HepG2 (cell line): ENCODE data around the gene RRAD. TPM values are rescaled to one million over a fixed set of nuclear protein-coding genes. Genes with fewer than 3 reads are reported as not detected.

Experiments used
- ARID2 ChIP-seq: sonication (generic); formaldehyde crosslinking; IDR thresholded peaks from 2 replicates; pipeline ENCODE4 v1.8.1; 2022; ENCODE audit warnings: mild to moderate bottlenecking, missing genetic modification reagents, borderline replicate concordance
- ATF6 ChIP-seq: sonication (generic); formaldehyde crosslinking; conservative IDR thresholded peaks from 2 replicates; pipeline ENCODE4 v1.4.0; 2020; ENCODE audit warnings: missing genetic modification reagents
- GRHL1 ChIP-seq: sonication (generic); formaldehyde crosslinking; conservative IDR thresholded peaks from 2 replicates; pipeline ENCODE4 v1.8.0; 2022; ENCODE audit warnings: missing genetic modification reagents
- HNRNPH1 ChIP-seq: fragments of 200-400 bp; formaldehyde crosslinking; optimal IDR thresholded peaks from 2 replicates; pipeline ENCODE3; 2017; ENCODE audit warnings: mild to moderate bottlenecking, low read depth, low read length
- KLF9 ChIP-seq: IDR thresholded peaks from 2 replicates; pipeline ENCODE4 v1.6.1; 2016; ENCODE audit warnings: low read depth
- KMT2B ChIP-seq: IDR thresholded peaks from 2 replicates; pipeline ENCODE4 v1.6.1; 2016; ENCODE audit warnings: missing genetic modification reagents, missing compliant biosample characterization
- MED1 ChIP-seq: sonication (generic); formaldehyde crosslinking; IDR thresholded peaks from 2 replicates; pipeline ENCODE4 v1.4.0; 2020; ENCODE audit warnings: missing genetic modification reagents
- MTERF4 ChIP-seq: sonication (generic); formaldehyde crosslinking; IDR thresholded peaks from 2 replicates; pipeline ENCODE4 v1.8.0; 2023; ENCODE audit warnings: mild to moderate bottlenecking, missing genetic modification reagents
- SP5 ChIP-seq: IDR thresholded peaks from 2 replicates; pipeline ENCODE4 v1.6.1; 2016; ENCODE audit warnings: low read depth, borderline replicate concordance
- SRSF1 ChIP-seq: fragments of 200-400 bp; formaldehyde crosslinking; optimal IDR thresholded peaks from 2 replicates; pipeline ENCODE3; 2017; ENCODE audit warnings: mild to moderate bottlenecking, low read depth, low read length, moderate library complexity
- TAF15 ChIP-seq: fragments of 200-400 bp; formaldehyde crosslinking; IDR thresholded peaks from one replicate; pipeline ENCODE4 v1.6.1; 2018; ENCODE audit warnings: mild to moderate bottlenecking, low read depth, low read length; ENCODE audit not compliant: poor library complexity, severe bottlenecking
- ZNF737 ChIP-seq: sonication (generic); formaldehyde crosslinking; IDR thresholded peaks from 2 replicates; pipeline ENCODE4 v1.5.0; 2020; ENCODE audit warnings: missing genetic modification reagents, mild to moderate bottlenecking, borderline replicate concordance
- ZNF75D ChIP-seq: sonication (generic); formaldehyde crosslinking; IDR thresholded peaks from 2 replicates; pipeline ENCODE4 v1.8.1; 2023; ENCODE audit warnings: missing genetic modification reagents, mild to moderate bottlenecking, borderline replicate concordance
- ZNF788 ChIP-seq: sonication (generic); formaldehyde crosslinking; IDR thresholded peaks from 2 replicates; pipeline ENCODE4 v1.5.0; 2020; ENCODE audit warnings: mild to moderate bottlenecking, missing genetic modification reagents, borderline replicate concordance
- ZNF816 ChIP-seq: sonication (generic); formaldehyde crosslinking; IDR thresholded peaks from 2 replicates; pipeline ENCODE4 v1.8.0; 2022; ENCODE audit warnings: missing genetic modification reagents, mild to moderate bottlenecking, borderline replicate concordance
- polyA plus RNA-seq, 8 experiments: library from polyadenylated mRNA; depleted of rRNA in 3 of 8; stranded (reverse) in 7 of 8; unstranded in 1 of 8; fragments of >200 nt; fragmentation: Illumina TruSeq in 4 of 8; extraction: Trizol in 4 of 8; gene quantifications; 2 replicates each; pipeline versions ENCODE4 v1.2.1 to v1.2.3, GENCODE V29; 2011 to 2016; ENCODE audit warnings: low read depth in 4 of 8, missing spikeins in 1 of 8, mixed read lengths in 1 of 8; ENCODE audit not compliant: insufficient read depth in 1 of 8
- total RNA-seq, 5 experiments: library from RNA; depleted of rRNA; stranded (reverse); fragments of >200 nt; fragmentation: Illumina TruSeq; extraction: Trizol; gene quantifications; 2 replicates each; pipeline ENCODE4 v1.2.3, GENCODE V29; 2016; ENCODE audit warnings: low read depth in 1 of 5
- TF ChIP-seq, protein P1 (sequence below): sonication (generic); formaldehyde crosslinking; IDR thresholded peaks from 2 replicates; pipeline ENCODE4 v1.9.0; 2021; ENCODE audit warnings: missing genetic modification reagents, borderline replicate concordance
- TF ChIP-seq, protein P2 (sequence below): sonication (generic); formaldehyde crosslinking; IDR thresholded peaks from 2 replicates; pipeline ENCODE4 v1.5.1; 2020; ENCODE audit warnings: mild to moderate bottlenecking, moderate library complexity, missing genetic modification reagents

The RRAD gene
- total and polyA plus RNA-seq, 2 of the 13 experiments (the other 11 are each of a cell fraction or from before 2014, with no cell fraction given), result 0.80 to 1.1 TPM

GRCh38 chr16:66905633-66906539, 19.4 kb downstream of the RRAD start (continued):
- TF ChIP-seq TAF15, result no peak
- TF ChIP-seq, protein P1, sequence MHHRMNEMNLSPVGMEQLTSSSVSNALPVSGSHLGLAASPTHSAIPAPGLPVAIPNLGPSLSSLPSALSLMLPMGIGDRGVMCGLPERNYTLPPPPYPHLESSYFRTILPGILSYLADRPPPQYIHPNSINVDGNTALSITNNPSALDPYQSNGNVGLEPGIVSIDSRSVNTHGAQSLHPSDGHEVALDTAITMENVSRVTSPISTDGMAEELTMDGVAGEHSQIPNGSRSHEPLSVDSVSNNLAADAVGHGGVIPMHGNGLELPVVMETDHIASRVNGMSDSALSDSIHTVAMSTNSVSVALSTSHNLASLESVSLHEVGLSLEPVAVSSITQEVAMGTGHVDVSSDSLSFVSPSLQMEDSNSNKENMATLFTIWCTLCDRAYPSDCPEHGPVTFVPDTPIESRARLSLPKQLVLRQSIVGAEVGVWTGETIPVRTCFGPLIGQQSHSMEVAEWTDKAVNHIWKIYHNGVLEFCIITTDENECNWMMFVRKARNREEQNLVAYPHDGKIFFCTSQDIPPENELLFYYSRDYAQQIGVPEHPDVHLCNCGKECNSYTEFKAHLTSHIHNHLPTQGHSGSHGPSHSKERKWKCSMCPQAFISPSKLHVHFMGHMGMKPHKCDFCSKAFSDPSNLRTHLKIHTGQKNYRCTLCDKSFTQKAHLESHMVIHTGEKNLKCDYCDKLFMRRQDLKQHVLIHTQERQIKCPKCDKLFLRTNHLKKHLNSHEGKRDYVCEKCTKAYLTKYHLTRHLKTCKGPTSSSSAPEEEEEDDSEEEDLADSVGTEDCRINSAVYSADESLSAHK, result no peak
- no peak for TF ChIP-seq MTERF4
- 0 out of 2 replicates have a peak, but pooled peaks have one; percentile 19 for TF ChIP-seq ARID2 (CRISPR knock-in tag)
- no peak for TF ChIP-seq ZNF75D (CRISPR knock-in tag)
- TF ChIP-seq ZNF788 (CRISPR knock-in tag), result peak; percentile 74; the same call in 1 of the 2 replicates
- TF ChIP-seq HNRNPH1, result no peak
- no peak for TF ChIP-seq ZNF816 (CRISPR knock-in tag)
- TF ChIP-seq MED1 (CRISPR knock-in tag), result peak; percentile 86
- no peak for TF ChIP-seq ZNF737 (CRISPR knock-in tag)
- TF ChIP-seq, protein P2, sequence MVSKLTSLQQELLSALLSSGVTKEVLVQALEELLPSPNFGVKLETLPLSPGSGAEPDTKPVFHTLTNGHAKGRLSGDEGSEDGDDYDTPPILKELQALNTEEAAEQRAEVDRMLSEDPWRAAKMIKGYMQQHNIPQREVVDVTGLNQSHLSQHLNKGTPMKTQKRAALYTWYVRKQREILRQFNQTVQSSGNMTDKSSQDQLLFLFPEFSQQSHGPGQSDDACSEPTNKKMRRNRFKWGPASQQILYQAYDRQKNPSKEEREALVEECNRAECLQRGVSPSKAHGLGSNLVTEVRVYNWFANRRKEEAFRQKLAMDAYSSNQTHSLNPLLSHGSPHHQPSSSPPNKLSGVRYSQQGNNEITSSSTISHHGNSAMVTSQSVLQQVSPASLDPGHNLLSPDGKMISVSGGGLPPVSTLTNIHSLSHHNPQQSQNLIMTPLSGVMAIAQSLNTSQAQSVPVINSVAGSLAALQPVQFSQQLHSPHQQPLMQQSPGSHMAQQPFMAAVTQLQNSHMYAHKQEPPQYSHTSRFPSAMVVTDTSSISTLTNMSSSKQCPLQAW (CRISPR knock-in tag), result peak; percentile 29; the same call in 1 of the 2 replicates
- TF ChIP-seq SP5 (CRISPR knock-in tag), result no peak; the same call in 1 of the 2 replicates
- no peak for TF ChIP-seq ATF6 (CRISPR knock-in tag)
- TF ChIP-seq GRHL1 (CRISPR knock-in tag), result no peak
- peak; percentile 16; the same call in 1 of the 2 replicates for TF ChIP-seq KMT2B (CRISPR knock-in tag)
- 0 out of 2 replicates have a peak, but pooled peaks have one; percentile 15 for TF ChIP-seq KLF9
- TF ChIP-seq SRSF1, result no peak
